H1 (cell line): ENCODE data around the gene VSIG2. TPM values are rescaled to one million over a fixed set of nuclear protein-coding genes. Genes with fewer than 3 reads are reported as not detected.

ENCODE experiments used
- ASH2L ChIP-seq: fragments of 200-600, 300-600 bp; sonication (generic); IDR thresholded peaks from one replicate; pipeline ENCODE4 v1.7.1; 2017; ENCODE audit warnings: low read length
- ATF2 ChIP-seq: IDR thresholded peaks from 2 replicates; pipeline ENCODE4 v1.6.1; 2012; ENCODE audit warnings: low read length, inconsistent platforms
- CHD7 ChIP-seq: fragments of 300-600 bp; sonication (generic); IDR thresholded peaks from 2 replicates; pipeline ENCODE4 v1.7.1; 2012; ENCODE audit warnings: low read length, moderate library complexity, mild to moderate bottlenecking, inconsistent platforms; ENCODE audit not compliant: insufficient replicate concordance
- EZH2 ChIP-seq: fragments of 200-600 bp; sonication (generic); IDR thresholded peaks from 2 replicates; pipeline ENCODE4 v1.7.1; 2012; ENCODE audit warnings: low read depth, mild to moderate bottlenecking, moderate library complexity, low read length, inconsistent platforms; ENCODE audit not compliant: severe bottlenecking
- NRF1 ChIP-seq: IDR thresholded peaks from 2 replicates; pipeline ENCODE4 v1.6.1; 2011; ENCODE audit warnings: mild to moderate bottlenecking, low read depth, low read length, improper control_type of control experiment
- polyA plus RNA-seq, 7 experiments: library from polyadenylated mRNA; depleted of rRNA in 3 of 7; stranded (reverse) in 5 of 7; unstranded in 2 of 7; fragments of >200 nt in 5 of 7; fragments of 200-250 nt in 2 of 7; gene quantifications; 1 replicate in 5 of 7; 2 replicates in 1 of 7; 4 replicates in 1 of 7; pipeline versions ENCODE4 v1.2.1 to v1.2.3, GENCODE V29; 2011 to 2013; ENCODE audit warnings: missing spikeins in 2 of 7, mixed read lengths in 2 of 7
- total RNA-seq: library from RNA; stranded (reverse); fragmentation: NEBNext Ultra II Directional; extraction: Animal tissue kit (Norgen Biotek cat#: 25700); gene quantifications from 2 replicates; pipeline ENCODE4 v1.2.1, GENCODE V29; 2021

Gene VSIG2
- total and polyA plus RNA-seq, 2 of the 8 experiments (the other 6 are each of a cell fraction or from before 2014, with no cell fraction given) = 0.18 TPM; not detected in 1

- TF ChIP-seq CHD7 (no peak), NRF1 (no peak), ASH2L (no peak), EZH2 (peak; percentile 71), ATF2 (no peak)
Measured at GRCh38 chr11:124756033-124756752, 4.1 kb upstream of the VSIG2 start (continued).
